Astrocyte of the spinal cord (primary cell): Measurements from ENCODE around the gene LMTK3.

ENCODE experiments used
- DNase-seq: peaks from one replicate; pipeline ENCODE4 v3.0.0; 2011; ENCODE audit warnings: low read depth, low spot score
- H3K4me3 ChIP-seq: 2 replicates; pipeline ENCODE4 v1.5.1; 2011; ENCODE audit warnings: low read depth, mild to moderate bottlenecking, low read length, moderate library complexity
- CTCF ChIP-seq: IDR thresholded peaks from 2 replicates; pipeline ENCODE4 v1.5.1; 2012; ENCODE audit warnings: low read depth, mild to moderate bottlenecking, low read length, inconsistent platforms
- in situ Hi-C: cut with HindIII; loops from 2 replicates; pipeline ENCODE4 v1.10.0; 2017; ENCODE audit warnings: low sequenced_read_pairs

Gene LMTK3

GRCh38 chr19:48554385-48555091 lies 42.9 kb upstream of the LMTK3 start:
- H3K4me3 ChIP-seq, result no peak overlapping the region
- in situ Hi-C loops, result no loop called here
- TF ChIP-seq CTCF, result no peak
- no peak for DNase-seq

- TF ChIP-seq CTCF, result no peak
- in situ Hi-C loops, result no loop called here
- DNase-seq, result peak; percentile 20
- H3K4me3 ChIP-seq, result no peak overlapping the region
Observed at GRCh38 chr19:48553676-48554384, 42.2 kb upstream of the LMTK3 start.

- DNase-seq, result no peak
- no peak overlapping the region for H3K4me3 ChIP-seq
- TF ChIP-seq CTCF, result no peak
- in situ Hi-C loops, result no loop called here
Observed at GRCh38 chr19:48552406-48553322, 41.0 kb upstream of the LMTK3 start.

- in situ Hi-C loops, result no loop called here
Observed at GRCh38 chr19:48551437-48552302, 40.0 kb upstream of the LMTK3 start, which contains the start of gene SULT2B1. TSS of gene SULT2B1 (plus strand) at chr19:48552172. CDS start at chr19:48552253, 81 bp downstream.

GRCh38 chr19:48549380-48549779 lies 37.7 kb upstream of the LMTK3 start:
- H3K4me3 ChIP-seq, result no peak overlapping the region
- in situ Hi-C loops, result no loop called here
- no peak for DNase-seq
- TF ChIP-seq CTCF, result no peak

More at GRCh38 chr19:48551437-48552302, 40.0 kb upstream of the LMTK3 start, which contains the start of gene SULT2B1:
- no peak for DNase-seq
- TF ChIP-seq CTCF, result no peak
- no peak within 1 kb of the TSS for H3K4me3 ChIP-seq
